ENCODE data around the gene FHIT.
"Not testable (repeated sequence)": the region's sequence is repeated elsewhere in the genome, so short reads cannot be mapped to it uniquely, and the experiment has no call there.

FHIT gene

GRCh38 chr3:59802453-59802852 lies 1448.8 kb downstream of the FHIT start:
- DNase-seq, result not testable (repeated sequence)

- no peak for DNase-seq
Measured at GRCh38 chr3:59802045-59802444, 1449.2 kb downstream of the FHIT start.

GRCh38 chr3:59800481-59800880 lies 1450.8 kb downstream of the FHIT start:
- no peak for DNase-seq

GRCh38 chr3:59798372-59799086 lies 1452.7 kb downstream of the FHIT start:
- no peak for DNase-seq

- no peak for DNase-seq
Measured at GRCh38 chr3:59797533-59797932, 1453.7 kb downstream of the FHIT start.

GRCh38 chr3:59796456-59796855 lies 1454.8 kb downstream of the FHIT start:
- no peak for DNase-seq

GRCh38 chr3:59795756-59796155 lies 1455.5 kb downstream of the FHIT start:
- no peak for DNase-seq

GRCh38 chr3:59793976-59794375 lies 1457.3 kb downstream of the FHIT start:
- no peak for DNase-seq

- DNase-seq, result no peak
Measured at GRCh38 chr3:59791774-59792308, 1459.4 kb downstream of the FHIT start.

GRCh38 chr3:59790241-59790640 lies 1461.0 kb downstream of the FHIT start:
- DNase-seq, result no peak

GRCh38 chr3:59788801-59789200 lies 1462.5 kb downstream of the FHIT start:
- no peak for DNase-seq

GRCh38 chr3:59788133-59788532 lies 1463.1 kb downstream of the FHIT start:
- DNase-seq, result no peak

- no peak for DNase-seq
Measured at GRCh38 chr3:59786374-59786773, 1464.9 kb downstream of the FHIT start.

GRCh38 chr3:59784164-59784563 lies 1467.1 kb downstream of the FHIT start:
- DNase-seq, result no peak

GRCh38 chr3:59783468-59783988 lies 1467.7 kb downstream of the FHIT start:
- DNase-seq, result no peak

GRCh38 chr3:59782664-59783063 lies 1468.6 kb downstream of the FHIT start:
- no peak for DNase-seq

- DNase-seq, result no peak
Measured at GRCh38 chr3:59780209-59780608, 1471.0 kb downstream of the FHIT start.

GRCh38 chr3:59779260-59779659 lies 1472.0 kb downstream of the FHIT start:
- no peak for DNase-seq

- DNase-seq, result no peak
Measured at GRCh38 chr3:59777667-59778077, 1473.6 kb downstream of the FHIT start.

- DNase-seq, result no peak
Measured at GRCh38 chr3:59777066-59777465, 1474.2 kb downstream of the FHIT start.

GRCh38 chr3:59775761-59776325 lies 1475.4 kb downstream of the FHIT start:
- DNase-seq, result no peak

GRCh38 chr3:59775106-59775505 lies 1476.1 kb downstream of the FHIT start:
- DNase-seq, result no peak

GRCh38 chr3:59774634-59775033 lies 1476.6 kb downstream of the FHIT start:
- no peak for DNase-seq

- no peak for DNase-seq
Measured at GRCh38 chr3:59774000-59774399, 1477.3 kb downstream of the FHIT start.

All from activated CD4-positive, CD25-positive, alpha-beta regulatory T cell (primary cell).